Peyer's patch (tissue), 4 donors: ENCODE measurements around the gene SNX20.

Experiments used
- POLR2A ChIP-seq, 2 donors: fragments of 450-650 bp; IDR thresholded peaks; one replicate each; pipeline ENCODE4 v1.5.1; 2017; ENCODE audit warnings: antibody characterized with exemption in 2 of 2, mild to moderate bottlenecking in 2 of 2, moderate library complexity in 2 of 2
- TF ChIP-seq, protein P1 (sequence below), 6 experiments: fragments of 450-650 bp in 4 of 6; fragments of 200-600 bp in 2 of 6; sonication (generic) in 1 of 6; IDR thresholded peaks; one replicate each; pipeline ENCODE4 v1.5.1; 2017 to 2019; ENCODE audit warnings: antibody characterized with exemption in 6 of 6, mild to moderate bottlenecking in 3 of 6, moderate library complexity in 1 of 6

DNA sequence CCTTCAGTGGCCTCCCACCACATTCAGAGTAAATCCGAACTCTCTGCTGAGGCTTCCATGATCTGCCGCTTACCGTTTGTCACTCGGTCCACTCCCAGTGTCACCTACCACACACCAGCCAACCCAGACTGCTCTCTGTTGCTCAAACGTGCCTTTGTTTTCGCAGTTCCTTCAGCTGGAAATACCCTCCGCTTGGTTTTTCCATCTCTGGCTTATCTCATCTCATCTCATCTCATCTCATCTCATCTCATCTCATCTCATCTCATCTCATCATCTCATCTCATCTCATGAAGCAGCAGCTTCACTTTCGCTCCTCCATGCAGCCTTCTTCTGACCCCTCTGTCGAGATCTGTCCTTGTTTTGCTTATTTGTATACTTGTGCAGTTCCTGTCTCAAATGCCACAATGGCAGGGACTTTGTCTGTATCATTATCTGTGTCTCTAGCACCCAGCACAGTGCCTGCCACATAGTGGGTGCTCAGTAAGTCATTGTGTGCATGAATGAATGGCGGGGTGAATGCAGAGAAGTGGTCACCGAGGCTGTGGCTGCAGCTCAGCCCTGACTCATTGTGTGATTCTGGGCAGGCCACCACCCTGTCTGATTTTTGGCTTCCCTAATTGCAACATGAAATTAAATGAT lies 3.8 kb upstream of the SNX20 start:
- TF ChIP-seq, protein P1, sequence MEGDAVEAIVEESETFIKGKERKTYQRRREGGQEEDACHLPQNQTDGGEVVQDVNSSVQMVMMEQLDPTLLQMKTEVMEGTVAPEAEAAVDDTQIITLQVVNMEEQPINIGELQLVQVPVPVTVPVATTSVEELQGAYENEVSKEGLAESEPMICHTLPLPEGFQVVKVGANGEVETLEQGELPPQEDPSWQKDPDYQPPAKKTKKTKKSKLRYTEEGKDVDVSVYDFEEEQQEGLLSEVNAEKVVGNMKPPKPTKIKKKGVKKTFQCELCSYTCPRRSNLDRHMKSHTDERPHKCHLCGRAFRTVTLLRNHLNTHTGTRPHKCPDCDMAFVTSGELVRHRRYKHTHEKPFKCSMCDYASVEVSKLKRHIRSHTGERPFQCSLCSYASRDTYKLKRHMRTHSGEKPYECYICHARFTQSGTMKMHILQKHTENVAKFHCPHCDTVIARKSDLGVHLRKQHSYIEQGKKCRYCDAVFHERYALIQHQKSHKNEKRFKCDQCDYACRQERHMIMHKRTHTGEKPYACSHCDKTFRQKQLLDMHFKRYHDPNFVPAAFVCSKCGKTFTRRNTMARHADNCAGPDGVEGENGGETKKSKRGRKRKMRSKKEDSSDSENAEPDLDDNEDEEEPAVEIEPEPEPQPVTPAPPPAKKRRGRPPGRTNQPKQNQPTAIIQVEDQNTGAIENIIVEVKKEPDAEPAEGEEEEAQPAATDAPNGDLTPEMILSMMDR (IDR thresholded peaks at IDR 0.05), result no peak
- TF ChIP-seq POLR2A (IDR thresholded peaks at IDR 0.05), result no peak
